Measurements from ENCODE around the gene PTHLH. TPM values are rescaled to one million over a fixed set of nuclear protein-coding genes. Genes with fewer than 3 reads are reported as not detected.

Gene PTHLH
- total RNA-seq, 2 donors from 2014 or later = 0.41 to 11.6 TPM

Other genes with a start within 250 kb of the PTHLH start
- gene KLHL42, start 192.5 kb downstream of the PTHLH start, total RNA-seq = 10 to 100 TPM in 1 of 2 donors, 1 to 10 TPM in 1; 7.0 to 12.7 TPM
- gene MANSC4, start 192.5 kb downstream of the PTHLH start, total RNA-seq = not detected
- gene CCDC91, start 217.7 kb upstream of the PTHLH start, total RNA-seq = 10 to 100 TPM; 34.3 to 43.6 TPM

All from left cardiac atrium (tissue), 2 donors.